Mesothelial cell of epicardium (in vitro differentiated cells): ENCODE data around the gene ROR2. TPM values are rescaled to one million over a fixed set of nuclear protein-coding genes. Genes with fewer than 3 reads are reported as not detected.
A peak's percentile ranks its signal among the peaks of the same experiment; 100 is the strongest.

ENCODE experiments used
- DNase-seq, 2 experiments: peaks; one replicate each; pipeline ENCODE4 v3.0.0; 2021; ENCODE audit warnings: low spot score in 2 of 2; ENCODE audit not compliant: unreplicated experiment in 2 of 2
- H3K27ac Mint-ChIP-seq: 2 replicates; pipeline ENCODE4 v1.8.0; 2021; ENCODE audit warnings: mixed read lengths
- H3K27me3 Mint-ChIP-seq: 2 replicates; pipeline ENCODE4 v1.8.0; 2021; ENCODE audit warnings: low read depth, mixed read lengths
- H3K36me3 Mint-ChIP-seq: 2 replicates; pipeline ENCODE4 v1.8.0; 2021; ENCODE audit warnings: mixed read lengths
- H3K4me1 Mint-ChIP-seq: 2 replicates; pipeline ENCODE4 v1.8.0; 2021; ENCODE audit warnings: mixed read lengths
- H3K4me3 Mint-ChIP-seq: 2 replicates; pipeline ENCODE4 v1.8.0; 2021; ENCODE audit warnings: mild to moderate bottlenecking, moderate library complexity, mixed read lengths
- H3K9me3 Mint-ChIP-seq: 2 replicates; pipeline ENCODE4 v1.8.0; 2021; ENCODE audit warnings: mixed read lengths
- CTCF ChIP-seq: fragments of 200-600 bp; sonication (generic); IDR thresholded peaks from one replicate; pipeline ENCODE4 v1.5.0; 2021; ENCODE audit warnings: antibody characterized with exemption; ENCODE audit not compliant: unreplicated experiment
- total RNA-seq: library from RNA; stranded (reverse); gene quantifications from 3 replicates; pipeline ENCODE4 v1.2.1, GENCODE V29; 2021

Gene ROR2
- total RNA-seq, 1 donor from 2014 or later, result 41.0 TPM

GRCh38 chr9:91845879-91846278 lies 104.1 kb downstream of the ROR2 start:
- no peak for DNase-seq
- Mint-ChIP-seq H3K4me1 (peaks cover 77% of the 10 kb centered on the region), H3K4me3 (no peak overlapping the region), H3K27me3 (no peaks in the 10 kb centered on the region), H3K9me3 (no peaks in the 10 kb centered on the region), H3K27ac (peak overlapping the region; percentile 47), H3K36me3 (peaks cover 5% of the 10 kb centered on the region)
- no peak for TF ChIP-seq CTCF

GRCh38 chr9:91844701-91845291 lies 105.2 kb downstream of the ROR2 start:
- Mint-ChIP-seq H3K4me1 (peaks cover 86% of the 10 kb centered on the region), H3K4me3 (no peak overlapping the region), H3K27me3 (no peaks in the 10 kb centered on the region), H3K36me3 (peaks cover 5% of the 10 kb centered on the region), H3K9me3 (no peaks in the 10 kb centered on the region), H3K27ac (peak overlapping the region; percentile 95)
- no peak for TF ChIP-seq CTCF
- no peak for DNase-seq

GRCh38 chr9:91844190-91844589 lies 105.8 kb downstream of the ROR2 start:
- DNase-seq, result no peak
- TF ChIP-seq CTCF, result no peak
- H3K4me1 Mint-ChIP-seq, result peaks cover 84% of the 10 kb centered on the region
- H3K36me3 Mint-ChIP-seq, result no peaks in the 10 kb centered on the region
- H3K4me3 Mint-ChIP-seq, result peak overlapping the region; percentile 44
- no peaks in the 10 kb centered on the region for H3K27me3 Mint-ChIP-seq
- H3K27ac Mint-ChIP-seq, result peak overlapping the region; percentile 95
- H3K9me3 Mint-ChIP-seq, result no peaks in the 10 kb centered on the region

GRCh38 chr9:91843623-91844148 lies 106.3 kb downstream of the ROR2 start:
- Mint-ChIP-seq H3K4me3 (peak overlapping the region; percentile 44), H3K9me3 (no peaks in the 10 kb centered on the region), H3K27me3 (no peaks in the 10 kb centered on the region), H3K27ac (peak overlapping the region; percentile 95), H3K4me1 (peaks cover 84% of the 10 kb centered on the region), H3K36me3 (no peaks in the 10 kb centered on the region)
- no peak for DNase-seq
- TF ChIP-seq CTCF, result no peak

GRCh38 chr9:91843093-91843492 lies 106.9 kb downstream of the ROR2 start:
- Mint-ChIP-seq H3K4me1 (peaks cover 84% of the 10 kb centered on the region), H3K27ac (peak overlapping the region; percentile 95), H3K27me3 (no peaks in the 10 kb centered on the region), H3K4me3 (peak overlapping the region; percentile 44), H3K9me3 (no peaks in the 10 kb centered on the region), H3K36me3 (no peaks in the 10 kb centered on the region)
- no peak for TF ChIP-seq CTCF
- DNase-seq, result no peak
